Endothelial cell (in vitro differentiated cells): Measurements from ENCODE around the gene HAUS8. TPM values are rescaled to one million over a fixed set of nuclear protein-coding genes. Genes with fewer than 3 reads are reported as not detected.

Experiments
- DNase-seq: peaks from one replicate; pipeline ENCODE4 v3.0.0; 2021; ENCODE audit warnings: low spot score
- H3K27ac Mint-ChIP-seq: one replicate; pipeline ENCODE4 v1.8.0; 2021; ENCODE audit warnings: mixed read lengths, inconsistent platforms; ENCODE audit not compliant: unreplicated experiment
- H3K27me3 Mint-ChIP-seq: one replicate; pipeline ENCODE4 v1.8.0; 2021; ENCODE audit warnings: mild to moderate bottlenecking, moderate library complexity, mixed read lengths, inconsistent platforms; ENCODE audit not compliant: unreplicated experiment
- H3K36me3 Mint-ChIP-seq: one replicate; pipeline ENCODE4 v1.8.0; 2021; ENCODE audit warnings: mild to moderate bottlenecking, low read depth, mixed read lengths, inconsistent platforms; ENCODE audit not compliant: unreplicated experiment
- H3K4me1 Mint-ChIP-seq: one replicate; pipeline ENCODE4 v1.8.0; 2021; ENCODE audit warnings: mild to moderate bottlenecking, mixed read lengths, inconsistent platforms; ENCODE audit not compliant: unreplicated experiment
- H3K4me3 Mint-ChIP-seq: one replicate; pipeline ENCODE4 v1.8.0; 2021; ENCODE audit warnings: mild to moderate bottlenecking, mixed read lengths, inconsistent platforms; ENCODE audit not compliant: unreplicated experiment
- H3K9me3 Mint-ChIP-seq: one replicate; pipeline ENCODE4 v1.8.0; 2021; ENCODE audit warnings: mixed read lengths, inconsistent platforms; ENCODE audit not compliant: unreplicated experiment
- CTCF ChIP-seq: fragments of 200-600 bp; sonication (generic); IDR thresholded peaks from one replicate; pipeline ENCODE4 v1.5.0; 2021; ENCODE audit warnings: antibody characterized with exemption; ENCODE audit not compliant: unreplicated experiment
- total RNA-seq: library from RNA; stranded (reverse); fragmentation: NEBNext Ultra II Directional; extraction: Animal tissue kit (Norgen Biotek cat#: 25700); gene quantifications from one replicate; pipeline ENCODE4 v1.2.1, GENCODE V29; 2021; ENCODE audit not compliant: unreplicated experiment

HAUS8 gene
- total RNA-seq, 1 donor from 2014 or later = 6.9 TPM

- Mint-ChIP-seq H3K9me3 (no peaks in the 10 kb centered on the region), H3K27ac (peak overlapping the region; percentile 10), H3K4me1 (no peaks in the 10 kb centered on the region), H3K4me3 (peak overlapping the region; percentile 31), H3K27me3 (peaks cover 3% of the 10 kb centered on the region), H3K36me3 (peaks cover 31% of the 10 kb centered on the region)
- TF ChIP-seq CTCF = peak; percentile 65
- DNase-seq = peak; percentile 25
Measured at GRCh38 chr19:17103177-17103576, 27.9 kb upstream of the HAUS8 start.

GRCh38 chr19:17101686-17102628, 26.7 kb upstream of the HAUS8 start:
- DNase-seq = no peak
- no peaks in the 10 kb centered on the region for H3K9me3 Mint-ChIP-seq
- H3K27me3 Mint-ChIP-seq = peaks cover 3% of the 10 kb centered on the region
- no peak overlapping the region for H3K27ac Mint-ChIP-seq
- peak overlapping the region; percentile 76 for H3K4me3 Mint-ChIP-seq
- H3K36me3 Mint-ChIP-seq = peaks cover 31% of the 10 kb centered on the region
- no peak for TF ChIP-seq CTCF
- H3K4me1 Mint-ChIP-seq = no peaks in the 10 kb centered on the region

- no peak overlapping the region for H3K27ac Mint-ChIP-seq
- H3K4me3 Mint-ChIP-seq = no peak overlapping the region
- no peaks in the 10 kb centered on the region for H3K9me3 Mint-ChIP-seq
- peaks cover 6% of the 10 kb centered on the region for H3K27me3 Mint-ChIP-seq
- DNase-seq = no peak
- no peak for TF ChIP-seq CTCF
- H3K4me1 Mint-ChIP-seq = no peaks in the 10 kb centered on the region
- H3K36me3 Mint-ChIP-seq = peaks cover 26% of the 10 kb centered on the region
Measured at GRCh38 chr19:17098326-17098725, 23.1 kb upstream of the HAUS8 start.

- no peaks in the 10 kb centered on the region for H3K9me3 Mint-ChIP-seq
Measured at GRCh38 chr19:17097593-17098126, 22.4 kb upstream of the HAUS8 start.

More at GRCh38 chr19:17097593-17098126, 22.4 kb upstream of the HAUS8 start:
- H3K4me1 Mint-ChIP-seq = no peaks in the 10 kb centered on the region
- H3K27ac Mint-ChIP-seq = no peak overlapping the region
- no peak for DNase-seq
- TF ChIP-seq CTCF = no peak
- H3K27me3 Mint-ChIP-seq = peaks cover 6% of the 10 kb centered on the region
- H3K36me3 Mint-ChIP-seq = peaks cover 19% of the 10 kb centered on the region
- no peak overlapping the region for H3K4me3 Mint-ChIP-seq
